Skeletal muscle satellite cell (primary cell): ENCODE data around the gene KCTD16.

Experiments
- H3K27me3 ChIP-seq: 2 replicates; pipeline ENCODE4 v1.7.0; 2013; ENCODE audit warnings: low read length; ENCODE audit not compliant: control insufficient read depth, insufficient read depth
- H3K36me3 ChIP-seq: 2 replicates; pipeline ENCODE4 v1.7.0; 2013; ENCODE audit warnings: mild to moderate bottlenecking, control low read depth, low read length; ENCODE audit not compliant: insufficient read depth
- H3K4me1 ChIP-seq: 2 replicates; pipeline ENCODE4 v1.7.0; 2013; ENCODE audit warnings: low read length; ENCODE audit not compliant: control insufficient read depth, insufficient read depth
- H3K4me2 ChIP-seq: 2 replicates; pipeline ENCODE4 v1.7.0; 2013; ENCODE audit warnings: mild to moderate bottlenecking, low read length
- H3K4me3 ChIP-seq: 2 replicates; pipeline ENCODE4 v1.7.0; 2013; ENCODE audit warnings: low read length
- H3K9ac ChIP-seq: 2 replicates; pipeline ENCODE4 v1.7.0; 2013; ENCODE audit warnings: mild to moderate bottlenecking, low read depth, low read length, moderate library complexity
- H3K9me3 ChIP-seq: replicated peaks from 2 replicates; pipeline ENCODE4 v1.7.0; 2013; ENCODE audit warnings: mild to moderate bottlenecking, control low read depth, low read length

KCTD16 gene

GRCh38 chr5:144298658-144299057 lies 128.0 kb downstream of the KCTD16 start:
- Histone ChIP-seq H3K4me2 (no peak overlapping the region), H3K9me3 (no peaks in the 10 kb centered on the region), H3K27me3 (no peaks in the 10 kb centered on the region), H3K4me3 (no peak overlapping the region), H3K36me3 (no peaks in the 10 kb centered on the region), H3K4me1 (no peaks in the 10 kb centered on the region), H3K9ac (no peak overlapping the region)

- Histone ChIP-seq H3K36me3 (no peaks in the 10 kb centered on the region), H3K4me3 (no peak overlapping the region), H3K9me3 (no peaks in the 10 kb centered on the region), H3K27me3 (no peaks in the 10 kb centered on the region), H3K9ac (no peak overlapping the region), H3K4me2 (no peak overlapping the region), H3K4me1 (no peaks in the 10 kb centered on the region)
Measured at GRCh38 chr5:144304688-144305087, 134.0 kb downstream of the KCTD16 start.

- Histone ChIP-seq H3K4me3 (no peak overlapping the region), H3K4me1 (no peaks in the 10 kb centered on the region), H3K9me3 (no peaks in the 10 kb centered on the region), H3K9ac (no peak overlapping the region), H3K36me3 (no peaks in the 10 kb centered on the region), H3K4me2 (no peak overlapping the region), H3K27me3 (no peaks in the 10 kb centered on the region)
Measured at GRCh38 chr5:144307736-144308135, 137.1 kb downstream of the KCTD16 start.

- no peaks in the 10 kb centered on the region for H3K36me3 ChIP-seq
- H3K27me3 ChIP-seq, result no peaks in the 10 kb centered on the region
- H3K9ac ChIP-seq, result no peak overlapping the region
- no peak overlapping the region for H3K4me3 ChIP-seq
- H3K4me2 ChIP-seq, result no peak overlapping the region
- no peaks in the 10 kb centered on the region for H3K4me1 ChIP-seq
- no peaks in the 10 kb centered on the region for H3K9me3 ChIP-seq
Measured at GRCh38 chr5:144308174-144308573, 137.5 kb downstream of the KCTD16 start.

DNA sequence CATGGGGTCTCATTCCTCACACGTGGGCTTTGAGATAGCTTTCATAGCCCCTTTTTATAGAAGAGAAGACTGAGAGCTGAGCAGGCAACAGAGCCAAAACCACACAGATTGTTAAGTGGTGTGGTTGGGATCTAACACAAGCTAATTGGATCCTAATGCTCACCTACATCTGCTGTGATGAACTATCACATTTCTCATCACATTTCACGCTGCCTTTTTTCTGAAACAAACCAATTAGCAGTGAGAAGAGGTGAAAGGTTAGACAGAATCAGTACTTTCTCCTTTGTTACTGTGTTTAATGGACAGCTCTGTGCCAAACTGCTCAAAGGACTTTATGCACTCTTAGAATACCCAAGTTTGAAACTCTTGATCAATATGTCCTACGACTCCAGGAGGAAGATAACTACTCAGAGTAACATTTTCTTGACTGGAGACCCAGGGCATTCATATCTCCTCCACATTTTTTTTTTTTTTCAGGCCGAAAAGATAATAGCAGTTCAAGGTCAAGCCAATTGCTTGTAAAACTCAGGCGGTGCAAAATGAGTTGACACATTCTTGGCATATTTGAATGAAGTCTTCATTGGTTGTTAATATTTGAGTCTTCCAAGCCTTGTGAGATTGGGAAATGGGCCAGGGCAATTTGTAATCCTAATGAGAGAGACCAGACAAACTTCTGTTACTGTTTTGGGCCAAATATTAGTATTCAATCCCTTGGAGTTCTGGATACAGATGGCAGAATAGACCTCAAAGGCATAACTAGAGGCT lies 138.4 kb downstream of the KCTD16 start:
- H3K9me3 ChIP-seq, result no peaks in the 10 kb centered on the region
- H3K36me3 ChIP-seq, result no peaks in the 10 kb centered on the region
- H3K27me3 ChIP-seq, result no peaks in the 10 kb centered on the region
- no peak overlapping the region for H3K4me2 ChIP-seq
- no peak overlapping the region for H3K4me3 ChIP-seq
- no peaks in the 10 kb centered on the region for H3K4me1 ChIP-seq
- no peak overlapping the region for H3K9ac ChIP-seq

GRCh38 chr5:144310621-144311020 lies 139.9 kb downstream of the KCTD16 start:
- no peak overlapping the region for H3K4me2 ChIP-seq
- no peaks in the 10 kb centered on the region for H3K36me3 ChIP-seq
- no peaks in the 10 kb centered on the region for H3K27me3 ChIP-seq
- H3K4me3 ChIP-seq, result no peak overlapping the region
- H3K9ac ChIP-seq, result no peak overlapping the region
- no peaks in the 10 kb centered on the region for H3K4me1 ChIP-seq
- no peaks in the 10 kb centered on the region for H3K9me3 ChIP-seq

- Histone ChIP-seq H3K27me3 (no peaks in the 10 kb centered on the region), H3K36me3 (no peaks in the 10 kb centered on the region), H3K4me3 (no peak overlapping the region), H3K4me1 (no peaks in the 10 kb centered on the region), H3K4me2 (no peak overlapping the region), H3K9ac (no peak overlapping the region), H3K9me3 (no peaks in the 10 kb centered on the region)
Measured at GRCh38 chr5:144313147-144313726, 142.6 kb downstream of the KCTD16 start.

GRCh38 chr5:144315026-144315425 lies 144.4 kb downstream of the KCTD16 start:
- Histone ChIP-seq H3K27me3 (no peaks in the 10 kb centered on the region), H3K36me3 (no peaks in the 10 kb centered on the region), H3K4me2 (no peak overlapping the region), H3K4me3 (no peak overlapping the region), H3K9me3 (no peaks in the 10 kb centered on the region), H3K4me1 (no peaks in the 10 kb centered on the region), H3K9ac (no peak overlapping the region)

GRCh38 chr5:144315994-144316634 lies 145.4 kb downstream of the KCTD16 start:
- H3K4me2 ChIP-seq, result no peak overlapping the region
- no peak overlapping the region for H3K9ac ChIP-seq
- H3K4me3 ChIP-seq, result no peak overlapping the region

GRCh38 chr5:144318011-144318410 lies 147.3 kb downstream of the KCTD16 start:
- no peaks in the 10 kb centered on the region for H3K9me3 ChIP-seq
- no peaks in the 10 kb centered on the region for H3K4me1 ChIP-seq
- no peaks in the 10 kb centered on the region for H3K36me3 ChIP-seq
- H3K9ac ChIP-seq, result no peak overlapping the region
- no peaks in the 10 kb centered on the region for H3K27me3 ChIP-seq
- H3K4me2 ChIP-seq, result no peak overlapping the region
- H3K4me3 ChIP-seq, result no peak overlapping the region

More at GRCh38 chr5:144315994-144316634, 145.4 kb downstream of the KCTD16 start:
- Histone ChIP-seq H3K36me3 (no peaks in the 10 kb centered on the region), H3K4me1 (no peaks in the 10 kb centered on the region), H3K9me3 (no peaks in the 10 kb centered on the region), H3K27me3 (no peaks in the 10 kb centered on the region)

GRCh38 chr5:144318460-144318859 lies 147.8 kb downstream of the KCTD16 start:
- Histone ChIP-seq H3K4me2 (no peak overlapping the region), H3K9ac (no peak overlapping the region), H3K9me3 (no peaks in the 10 kb centered on the region), H3K27me3 (no peaks in the 10 kb centered on the region), H3K4me3 (no peak overlapping the region), H3K4me1 (no peaks in the 10 kb centered on the region), H3K36me3 (no peaks in the 10 kb centered on the region)
